Vagina (tissue), 2 donors: ENCODE data around the gene VWA3A. TPM values are rescaled to one million over a fixed set of nuclear protein-coding genes. Genes with fewer than 3 reads are reported as not detected.
"Not testable (repeated sequence)": the region's sequence is repeated elsewhere in the genome, so short reads cannot be mapped to it uniquely, and the experiment has no call there.

Source experiments
- DNase-seq, 2 donors: peaks; one replicate each; pipeline ENCODE4 v3.0.0-alpha.2; 2017; ENCODE audit errors: extremely low spot score in 2 of 2
- H3K27ac ChIP-seq: fragments of 200-600 bp; sonication (generic); one replicate; pipeline ENCODE4 v1.5.1; 2019
- H3K27me3 ChIP-seq: fragments of 200-600 bp; sonication (generic); one replicate; pipeline ENCODE4 v1.5.1; 2019
- H3K36me3 ChIP-seq, 2 donors: fragments of 200-600 bp; sonication (generic); one replicate each; pipeline ENCODE4 v1.5.1; 2017 to 2019
- H3K4me1 ChIP-seq: fragments of 200-600 bp; sonication (generic); one replicate; pipeline ENCODE4 v1.5.1; 2019
- H3K4me3 ChIP-seq, 2 donors: fragments of 200-600 bp; sonication (generic); 1 replicate in 1 of 2; 2 replicates in 1 of 2; pipeline ENCODE4 v1.5.1; 2016 to 2019
- H3K9me3 ChIP-seq: fragments of 200-600 bp; sonication (generic); one replicate; pipeline ENCODE4 v1.5.1; 2019
- CTCF ChIP-seq, 3 experiments: fragments of 450-650 bp in 2 of 3; fragments of 200-600 bp in 1 of 3; sonication (generic) in 1 of 3; IDR thresholded peaks; one replicate each; pipeline ENCODE4 v1.5.1; 2017 to 2019; ENCODE audit warnings: antibody characterized with exemption in 3 of 3, mild to moderate bottlenecking in 2 of 3, moderate library complexity in 2 of 3
- POLR2A ChIP-seq, 2 donors: fragments of 450-650 bp; IDR thresholded peaks; one replicate each; pipeline ENCODE4 v1.6.1; 2017; ENCODE audit warnings: antibody characterized with exemption in 2 of 2, mild to moderate bottlenecking in 2 of 2, moderate library complexity in 2 of 2
- POLR2AphosphoS5 ChIP-seq, 2 donors: sonication (generic); formaldehyde crosslinking; IDR thresholded peaks; one replicate each; pipeline ENCODE4 v1.9.0; 2017; ENCODE audit warnings: antibody characterized with exemption in 2 of 2, mild to moderate bottlenecking in 2 of 2, low read depth in 1 of 2; ENCODE audit not compliant: insufficient read depth in 1 of 2
- intact Hi-C: fragments of 100-400 bp; cut with DNase I; formaldehyde crosslinking; loops from one replicate; pipeline ENCODE4 v1.15.1; 2023
- total RNA-seq: library from RNA; depleted of rRNA; stranded (reverse); fragments of >200 nt; gene quantifications from one replicate; pipeline ENCODE4 v1.2.3, GENCODE V29; 2016

The VWA3A gene
- total RNA-seq, result not detected

GRCh38 chr16:22092143-22092933, at the start of gene VWA3A:
TSS of gene VWA3A (plus strand) at chr16:22092541. CDS start at chr16:22092638, 97 bp downstream.
- H3K4me1 ChIP-seq, result no peaks in the 10 kb centered on the region
- H3K36me3 ChIP-seq, result no peaks in the 10 kb centered on the region
- H3K9me3 ChIP-seq, result no peaks in the 10 kb centered on the region
- H3K4me3 ChIP-seq, result no peak within 1 kb of the TSS
- no peak within 1 kb of the TSS for H3K27ac ChIP-seq
- intact Hi-C loops, result no loop called here
- TF ChIP-seq POLR2A (IDR thresholded peaks at IDR 0.05) (no peak), POLR2AphosphoS5 (IDR thresholded peaks at IDR 0.05; ENCODE audit: insufficient read depth in 1 of 2, low read depth in 1 of 2) (no peak), CTCF (IDR thresholded peaks at IDR 0.05) (no peak)
- no peaks in the 10 kb centered on the region for H3K27me3 ChIP-seq
- no peak for DNase-seq

GRCh38 chr16:22043882-22044281, 48.5 kb upstream of the VWA3A start:
- H3K27me3 ChIP-seq, H3K4me3 ChIP-seq, H3K4me1 ChIP-seq, H3K9me3 ChIP-seq, H3K36me3 ChIP-seq, DNase-seq, intact Hi-C loops, H3K27ac ChIP-seq: not testable (repeated sequence)

- H3K4me1 ChIP-seq, H3K4me3 ChIP-seq, H3K27ac ChIP-seq, H3K36me3 ChIP-seq, H3K27me3 ChIP-seq, H3K9me3 ChIP-seq, intact Hi-C loops, DNase-seq: not testable (repeated sequence)
Observed at GRCh38 chr16:22045888-22046287, 46.5 kb upstream of the VWA3A start.

GRCh38 chr16:22050963-22051362, 41.4 kb upstream of the VWA3A start:
- Histone ChIP-seq H3K27ac (no peak overlapping the region), H3K4me1 (no peaks in the 10 kb centered on the region), H3K36me3 (no peaks in the 10 kb centered on the region), H3K9me3 (no peaks in the 10 kb centered on the region), H3K4me3 (no peak overlapping the region), H3K27me3 (no peaks in the 10 kb centered on the region)
- DNase-seq, result no peak
- intact Hi-C loops, result no loop called here
- TF ChIP-seq POLR2A (IDR thresholded peaks at IDR 0.05) (no peak), CTCF (IDR thresholded peaks at IDR 0.05) (no peak), POLR2AphosphoS5 (IDR thresholded peaks at IDR 0.05; ENCODE audit: insufficient read depth in 1 of 2, low read depth in 1 of 2) (no peak)

- TF ChIP-seq POLR2AphosphoS5 (IDR thresholded peaks at IDR 0.05; ENCODE audit: insufficient read depth in 1 of 2, low read depth in 1 of 2) (no peak), POLR2A (IDR thresholded peaks at IDR 0.05) (no peak), CTCF (IDR thresholded peaks at IDR 0.05) (no peak)
- intact Hi-C loops, result no loop called here
- Histone ChIP-seq H3K27me3 (no peaks in the 10 kb centered on the region), H3K36me3 (no peaks in the 10 kb centered on the region), H3K4me1 (no peaks in the 10 kb centered on the region), H3K27ac (no peak overlapping the region), H3K4me3 (no peak overlapping the region), H3K9me3 (no peaks in the 10 kb centered on the region)
- no peak for DNase-seq
Observed at GRCh38 chr16:22052980-22053379, 39.4 kb upstream of the VWA3A start.

GRCh38 chr16:22053921-22054341, 38.4 kb upstream of the VWA3A start:
- H3K36me3 ChIP-seq, result no peaks in the 10 kb centered on the region
- no peak overlapping the region for H3K27ac ChIP-seq
- H3K27me3 ChIP-seq, result no peaks in the 10 kb centered on the region
- no peaks in the 10 kb centered on the region for H3K9me3 ChIP-seq
- intact Hi-C loops, result no loop called here
- no peak for TF ChIP-seq POLR2A (IDR thresholded peaks at IDR 0.05)
- no peaks in the 10 kb centered on the region for H3K4me1 ChIP-seq
- no peak overlapping the region for H3K4me3 ChIP-seq
- no peak for DNase-seq
